GM19397 (cell line): Measurements from ENCODE around the gene TEKTIP1.
"Not testable (repeated sequence)": the region's sequence is repeated elsewhere in the genome, so short reads cannot be mapped to it uniquely, and the experiment has no call there.

ENCODE experiments used
- ATAC-seq: cut with Tn5 transposase; IDR thresholded peaks from one replicate; pipeline ENCODE4 v1.9.1; 2021; ENCODE audit warnings: mild to moderate bottlenecking, moderate library complexity; ENCODE audit not compliant: unreplicated experiment

The TEKTIP1 gene

GRCh38 chr19:3556423-3556977, 17.5 kb downstream of the TEKTIP1 start:
- no peak for ATAC-seq

DNA sequence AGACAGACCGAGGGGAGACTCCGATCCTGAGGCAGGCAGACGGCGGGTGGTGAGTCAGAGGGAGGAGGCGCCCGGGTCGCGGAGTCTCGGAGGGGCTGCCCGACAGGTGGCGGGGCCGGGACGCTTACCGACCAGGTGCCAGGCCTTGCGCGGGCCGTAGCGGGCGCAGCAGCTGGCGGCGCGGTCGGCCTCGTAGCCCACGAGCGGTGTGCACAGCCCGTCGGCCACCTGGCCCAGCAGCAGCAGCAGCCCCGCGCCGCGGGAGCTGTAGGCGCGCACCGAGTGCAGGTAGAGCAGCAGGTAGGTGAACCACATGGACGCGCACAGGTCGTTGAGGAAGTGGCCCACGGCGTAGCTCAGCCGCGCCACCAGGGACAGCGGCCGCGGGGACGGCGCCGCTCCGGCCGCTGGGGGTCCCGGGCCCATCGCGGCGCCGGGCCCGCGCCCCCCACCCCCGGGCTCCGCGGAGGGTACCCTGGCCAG, 18.0 kb downstream of the TEKTIP1 start:
- ATAC-seq: peak; percentile 37

GRCh38 chr19:3557461-3558248, 18.7 kb downstream of the TEKTIP1 start, which contains the start of gene MFSD12:
Gene MFSD12 (minus strand): TSS chr19:3557586. CDS start chr19:3557403, 183 bp downstream.
- peak; percentile 85 for ATAC-seq

DNA sequence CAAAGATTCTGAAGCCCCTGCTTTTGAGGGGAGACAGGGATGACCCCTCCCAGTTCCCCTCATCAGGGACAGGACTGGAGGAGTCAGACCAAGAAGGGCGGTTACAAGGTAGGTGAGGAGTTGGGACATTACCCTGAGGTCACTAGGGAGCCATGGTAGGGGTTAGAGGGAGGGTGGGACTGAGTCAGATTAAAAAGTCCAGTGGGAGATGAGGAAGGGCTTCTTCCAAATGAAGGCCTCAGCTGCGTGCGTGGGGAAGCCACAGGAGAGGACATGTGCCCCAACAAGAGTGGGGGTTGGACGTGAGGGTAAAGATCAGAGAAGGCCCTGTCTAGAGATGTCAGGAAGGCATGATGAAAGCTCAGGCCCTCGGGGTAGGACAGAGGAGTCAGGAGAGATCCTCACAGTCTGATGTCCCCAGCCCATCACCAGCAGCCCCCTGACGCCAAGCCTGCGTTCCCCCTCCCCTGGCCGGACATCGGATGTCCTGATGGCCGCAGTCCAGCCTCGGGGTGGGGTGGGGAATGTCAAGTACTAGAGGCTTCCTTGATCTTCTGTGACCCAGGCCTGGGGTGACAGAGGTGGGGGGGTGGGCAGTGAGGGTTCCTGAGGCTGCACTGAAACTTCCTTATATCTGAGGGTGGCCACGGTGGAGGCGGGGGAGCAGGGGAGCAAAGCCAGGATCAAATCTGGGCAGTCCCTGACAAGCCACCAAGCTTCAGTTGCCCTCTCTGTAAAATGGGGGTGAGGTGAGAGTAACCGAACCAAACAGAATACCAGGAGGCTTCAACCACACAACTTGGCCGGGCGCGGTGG, 24.9 kb downstream of the TEKTIP1 start:
- no peak for ATAC-seq

DNA sequence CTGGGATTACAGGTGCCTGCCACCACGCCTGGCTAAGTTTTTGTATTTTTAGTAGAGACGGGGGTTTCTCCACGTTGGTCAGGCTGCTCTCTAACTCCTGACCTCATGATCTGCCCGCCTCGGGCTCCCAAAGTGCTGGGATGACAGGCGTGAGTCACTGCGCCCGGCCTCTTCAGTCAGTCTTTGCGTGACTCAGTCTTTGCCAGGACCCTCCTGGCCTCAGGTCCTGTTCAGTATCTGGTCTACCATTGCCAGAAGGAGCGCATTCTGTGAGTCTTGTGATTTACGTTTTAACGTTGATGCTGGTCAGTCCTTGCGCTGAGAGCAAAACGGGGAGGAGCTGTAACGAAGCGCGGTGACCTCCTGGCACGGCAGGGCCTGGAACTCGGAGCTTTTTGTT, 26.2 kb downstream of the TEKTIP1 start:
- ATAC-seq: no peak

DNA sequence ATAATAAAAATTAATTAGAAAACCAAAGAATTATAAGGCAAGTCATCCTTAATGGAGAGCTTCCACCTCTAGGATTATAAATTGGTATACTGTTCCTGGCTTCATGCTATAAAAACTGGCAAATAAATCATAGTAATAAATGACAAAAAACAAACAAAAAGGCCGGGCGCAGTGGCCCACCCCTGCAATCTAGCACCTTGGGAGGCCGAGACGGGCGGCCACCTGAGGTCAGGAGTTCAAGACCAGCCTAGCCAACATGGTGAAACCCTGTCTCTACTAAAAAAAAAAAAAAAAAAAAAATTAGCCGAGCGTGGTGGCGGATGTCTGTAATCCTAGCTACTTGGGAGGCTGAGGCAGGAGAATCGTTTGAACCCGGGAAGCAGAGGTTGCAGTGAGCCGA, 31.1 kb downstream of the TEKTIP1 start:
- ATAC-seq: not testable (repeated sequence)

GRCh38 chr19:3570606-3571011, 31.6 kb downstream of the TEKTIP1 start:
- no peak for ATAC-seq

- peak; percentile 88 for ATAC-seq
These were observed 33.3 kb downstream of the TEKTIP1 start for GRCh38 chr19:3572132-3572854.

GRCh38 chr19:3572855-3573161, 33.8 kb downstream of the TEKTIP1 start, which contains the start of gene HMG20B:
Gene HMG20B (plus strand): TSS chr19:3572944. CDS start chr19:3573310, 366 bp downstream.
- no peak for ATAC-seq

GRCh38 chr19:3573162-3573857, 34.3 kb downstream of the TEKTIP1 start:
- peak; percentile 5 for ATAC-seq

DNA sequence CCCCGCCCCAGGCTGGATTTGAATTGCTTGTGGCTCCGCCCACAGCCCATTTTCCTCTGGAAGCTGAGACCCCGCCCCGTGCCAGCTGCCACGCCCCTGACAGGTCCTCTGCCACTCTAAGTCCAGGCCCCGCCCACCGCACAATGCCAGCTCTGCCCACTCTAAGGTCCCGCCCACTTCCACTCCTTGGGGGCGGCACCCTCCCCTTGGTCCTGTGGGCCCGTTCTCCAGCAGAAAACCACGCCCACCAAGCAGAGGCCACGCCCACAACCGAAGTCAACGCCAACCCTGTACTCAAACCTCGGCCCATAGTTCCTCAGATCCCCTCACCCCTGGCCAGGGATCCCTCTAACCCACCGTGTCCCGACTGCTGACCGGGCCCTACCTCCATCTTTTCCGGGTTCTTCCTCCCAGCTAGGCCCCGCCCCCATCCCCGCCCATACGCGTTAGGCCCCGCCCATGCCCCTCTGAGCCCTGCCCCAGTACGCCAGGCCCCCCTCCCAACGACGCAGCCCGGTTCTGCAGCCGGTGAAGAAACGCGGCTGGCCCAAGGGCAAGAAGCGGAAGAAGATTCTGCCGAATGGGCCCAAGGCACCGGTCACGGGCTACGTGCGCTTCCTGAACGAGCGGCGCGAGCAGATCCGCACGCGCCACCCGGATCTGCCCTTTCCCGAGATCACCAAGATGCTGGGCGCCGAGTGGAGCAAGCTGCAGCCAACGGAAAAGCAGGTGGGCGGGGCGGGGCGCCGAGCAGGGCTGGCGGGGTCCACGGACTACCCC, 35.1 kb downstream of the TEKTIP1 start:
- ATAC-seq: no peak

DNA sequence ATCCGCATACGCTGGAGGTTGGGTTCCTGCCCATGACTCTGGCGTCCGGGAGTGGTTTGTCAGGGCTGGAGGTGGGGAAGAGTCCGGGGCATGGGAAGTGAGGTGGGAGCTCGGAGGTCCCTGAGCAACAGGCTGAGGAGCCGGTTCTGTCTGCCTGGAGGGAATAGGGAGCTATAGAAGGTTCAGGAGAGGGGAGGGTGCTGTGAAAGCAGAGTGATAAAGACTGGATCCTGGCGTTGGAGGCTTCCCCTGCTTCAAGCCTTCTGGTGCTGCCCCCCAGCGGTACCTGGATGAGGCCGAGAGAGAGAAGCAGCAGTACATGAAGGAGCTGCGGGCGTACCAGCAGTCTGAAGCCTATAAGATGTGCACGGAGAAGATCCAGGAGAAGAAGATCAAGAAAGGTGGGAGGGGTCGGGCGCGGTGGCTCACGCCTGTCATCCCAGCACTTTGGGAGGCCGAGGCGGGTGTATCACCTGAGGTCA, 36.3 kb downstream of the TEKTIP1 start:
- no peak for ATAC-seq

DNA sequence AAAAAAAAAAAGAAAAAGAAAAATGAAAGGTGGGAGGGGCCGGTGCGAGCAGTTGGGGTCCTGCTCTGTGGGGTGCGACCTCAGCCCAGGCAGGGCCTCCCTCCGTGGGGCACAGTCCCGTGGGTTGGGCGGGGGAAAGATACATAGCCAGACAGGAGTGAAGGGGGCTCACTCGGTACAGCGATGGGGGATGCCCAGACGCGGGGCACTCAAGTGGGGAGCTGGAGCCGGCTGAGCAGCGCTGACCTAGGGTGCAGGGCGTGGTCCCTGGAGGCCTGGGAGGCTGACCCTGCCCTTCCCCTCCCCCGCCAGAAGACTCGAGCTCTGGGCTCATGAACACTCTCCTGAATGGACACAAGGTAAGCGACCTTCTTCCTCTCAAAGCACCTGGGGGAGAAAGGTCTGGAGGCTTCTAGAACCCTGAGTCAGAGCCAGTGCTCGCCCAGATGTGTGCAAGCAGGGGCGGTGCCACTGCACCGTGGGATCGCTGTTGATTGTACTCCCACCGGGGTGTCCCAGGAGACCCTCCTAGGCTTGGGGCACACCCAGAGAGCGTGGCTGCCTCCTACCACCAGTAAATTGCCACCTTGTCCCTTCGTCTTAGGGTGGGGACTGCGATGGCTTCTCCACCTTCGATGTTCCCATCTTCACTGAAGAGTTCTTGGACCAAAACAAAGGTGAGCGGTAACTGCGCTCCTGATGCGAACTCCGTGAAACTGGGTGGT, 37.1 kb downstream of the TEKTIP1 start:
- no peak for ATAC-seq

- no peak for ATAC-seq
These were observed 37.9 kb downstream of the TEKTIP1 start for GRCh38 chr19:3576696-3577443.

GRCh38 chr19:3577723-3578344, 38.9 kb downstream of the TEKTIP1 start:
- ATAC-seq: no peak

DNA sequence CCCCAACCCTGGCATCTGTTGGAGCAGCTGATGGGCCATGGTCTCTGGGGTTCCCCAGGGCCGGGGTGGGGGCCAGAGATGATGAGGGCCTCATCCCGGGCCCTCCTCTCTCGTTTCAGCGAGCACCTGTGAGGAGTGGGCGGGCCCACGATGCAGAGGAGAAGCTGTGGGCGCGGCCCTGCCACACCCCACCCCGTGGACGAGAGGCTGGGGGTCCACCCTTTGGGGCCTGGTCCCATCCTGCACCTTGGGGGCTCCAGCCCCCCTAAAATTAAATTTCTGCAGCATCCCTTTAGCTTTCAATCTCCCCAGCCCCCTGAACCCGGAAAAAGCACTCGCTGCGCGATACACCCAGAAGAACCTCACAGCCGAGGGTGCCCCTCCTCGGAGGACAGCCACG, 39.4 kb downstream of the TEKTIP1 start:
- no peak for ATAC-seq

- no peak for ATAC-seq
These were observed 41.4 kb downstream of the TEKTIP1 start for GRCh38 chr19:3580156-3580934.
